RWPE2 (cell line): ENCODE data around the gene SLC25A6.
"Not testable (repeated sequence)": the region's sequence is repeated elsewhere in the genome, so short reads cannot be mapped to it uniquely, and the experiment has no call there.

Source experiments
- ATAC-seq: fragments of 200-7000 bp; cut with Tn5 transposase; 3 replicates; pipeline ENCODE4 v1.9.1; 2021; ENCODE audit warnings: low read depth
- DNase-seq: peaks from one replicate; pipeline ENCODE4 v3.0.0-alpha.2; 2020; ENCODE audit warnings: low spot score
- H3K27ac ChIP-seq: fragments of 450-650 bp; 2 replicates; pipeline ENCODE4 v1.5.1; 2017; ENCODE audit warnings: mild to moderate bottlenecking; ENCODE audit not compliant: poor library complexity, severe bottlenecking
- H3K27me3 ChIP-seq: fragments of 250-450 bp; sonication (Bioruptor Pico); 2 replicates; pipeline ENCODE4 v1.5.1; 2021; ENCODE audit warnings: mild to moderate bottlenecking, moderate library complexity; ENCODE audit not compliant: insufficient read depth, poor library complexity, severe bottlenecking
- H3K36me3 ChIP-seq: fragments of 250-450 bp; sonication (Bioruptor Pico); 2 replicates; pipeline ENCODE4 v1.5.1; 2020; ENCODE audit warnings: low read depth, mild to moderate bottlenecking, moderate library complexity
- H3K4me1 ChIP-seq: fragments of 250-450 bp; sonication (Bioruptor Pico); 2 replicates; pipeline ENCODE4 v1.5.1; 2021; ENCODE audit warnings: mild to moderate bottlenecking, moderate library complexity; ENCODE audit not compliant: insufficient read depth, poor library complexity, severe bottlenecking
- H3K4me3 ChIP-seq: fragments of 250-450 bp; sonication (Bioruptor Pico); 2 replicates; pipeline ENCODE4 v1.5.1; 2021; ENCODE audit warnings: mild to moderate bottlenecking, moderate library complexity; ENCODE audit not compliant: severe bottlenecking
- H3K9me3 ChIP-seq: fragments of 250-450 bp; sonication (Bioruptor Pico); 2 replicates; pipeline ENCODE4 v1.5.1; 2021; ENCODE audit warnings: mild to moderate bottlenecking, moderate library complexity; ENCODE audit not compliant: severe bottlenecking
- CTCF ChIP-seq: fragments of 450-650 bp; IDR thresholded peaks from one replicate; pipeline ENCODE4 v1.5.1; 2017; ENCODE audit warnings: mild to moderate bottlenecking, moderate library complexity; ENCODE audit not compliant: poor library complexity, severe bottlenecking

SLC25A6 gene

DNA sequence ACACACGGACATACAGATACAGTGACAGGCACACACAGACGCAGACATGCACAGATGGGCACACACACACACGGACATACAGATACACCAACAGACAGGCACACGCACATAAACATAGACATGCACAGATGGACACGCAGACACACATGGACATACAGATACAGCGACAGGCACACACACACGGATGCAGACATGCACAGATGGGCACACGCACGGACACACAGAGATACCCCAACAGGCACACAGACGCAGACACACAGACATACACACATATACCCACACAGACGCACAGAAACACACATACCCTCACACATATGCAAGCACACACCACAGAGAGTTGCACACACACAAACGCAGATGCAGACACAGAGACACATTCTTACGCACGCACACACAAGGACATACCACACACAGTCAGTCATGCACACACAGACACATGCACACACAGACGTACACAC lies 24.4 kb upstream of the SLC25A6 start:
- no peak for DNase-seq
- ATAC-seq: no peak
- Histone ChIP-seq H3K4me1 (no peaks in the 10 kb centered on the region), H3K9me3 (no peaks in the 10 kb centered on the region), H3K4me3 (no peak overlapping the region), H3K27me3 (no peaks in the 10 kb centered on the region), H3K36me3 (peaks cover 28% of the 10 kb centered on the region), H3K27ac (no peak overlapping the region)
- TF ChIP-seq CTCF: no peak

- H3K9me3 ChIP-seq: no peaks in the 10 kb centered on the region
- no peak overlapping the region for H3K27ac ChIP-seq
- ATAC-seq (no peak), DNase-seq (no peak)
- peaks cover 38% of the 10 kb centered on the region for H3K36me3 ChIP-seq
- no peaks in the 10 kb centered on the region for H3K4me1 ChIP-seq
- no peaks in the 10 kb centered on the region for H3K27me3 ChIP-seq
- no peak overlapping the region for H3K4me3 ChIP-seq
- TF ChIP-seq CTCF: no peak
These were observed 20.7 kb upstream of the SLC25A6 start for GRCh38 chrX:1412551-1413161.

GRCh38 chrX:1411326-1411725 lies 19.4 kb upstream of the SLC25A6 start:
- Histone ChIP-seq H3K27ac (no peak overlapping the region), H3K4me1 (no peaks in the 10 kb centered on the region), H3K27me3 (no peaks in the 10 kb centered on the region), H3K4me3 (no peak overlapping the region), H3K36me3 (peaks cover 47% of the 10 kb centered on the region), H3K9me3 (no peaks in the 10 kb centered on the region)
- TF ChIP-seq CTCF: no peak
- no peak; the same call in 2 of the 3 replicates for ATAC-seq
- peak; percentile 52 for DNase-seq

DNA sequence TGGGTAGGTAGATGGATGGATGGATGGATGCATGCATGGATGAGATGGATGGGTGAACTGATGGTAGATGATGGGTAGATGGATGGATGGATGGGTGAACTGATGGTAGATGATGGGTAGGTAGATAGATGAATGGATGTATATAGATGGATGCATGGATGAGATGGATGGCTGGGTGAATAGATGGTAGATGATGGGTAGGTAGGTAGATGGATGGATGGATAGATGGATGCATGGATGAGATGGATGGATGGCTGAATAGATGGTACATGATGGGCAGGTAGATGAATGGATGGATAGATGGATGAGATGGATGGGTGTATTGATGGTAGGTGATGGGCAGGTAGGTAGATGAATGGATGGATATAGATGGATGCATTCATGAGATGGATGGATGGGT lies 15.1 kb upstream of the SLC25A6 start:
- H3K4me1 ChIP-seq: no peaks in the 10 kb centered on the region
- no peak overlapping the region for H3K27ac ChIP-seq
- TF ChIP-seq CTCF: no peak
- ATAC-seq: no peak
- H3K36me3 ChIP-seq: peaks cover 49% of the 10 kb centered on the region
- H3K4me3 ChIP-seq: no peak overlapping the region
- no peak for DNase-seq
- no peaks in the 10 kb centered on the region for H3K27me3 ChIP-seq
- no peaks in the 10 kb centered on the region for H3K9me3 ChIP-seq

GRCh38 chrX:1405769-1406168 lies 13.9 kb upstream of the SLC25A6 start:
- H3K27me3 ChIP-seq, ATAC-seq, H3K27ac ChIP-seq, H3K4me3 ChIP-seq, DNase-seq, H3K9me3 ChIP-seq, H3K4me1 ChIP-seq: not testable (repeated sequence)
- peaks cover 50% of the 10 kb centered on the region for H3K36me3 ChIP-seq

- not testable (repeated sequence) for H3K4me1 ChIP-seq, H3K27me3 ChIP-seq, ATAC-seq, H3K9me3 ChIP-seq, DNase-seq, H3K27ac ChIP-seq, H3K4me3 ChIP-seq
- H3K36me3 ChIP-seq: peaks cover 55% of the 10 kb centered on the region
These were observed 12.0 kb upstream of the SLC25A6 start for GRCh38 chrX:1403867-1404266.
